ENCODE measurements around the gene CASKIN2. TPM values are rescaled to one million over a fixed set of nuclear protein-coding genes. Genes with fewer than 3 reads are reported as not detected.

CASKIN2 gene
- total and polyA plus RNA-seq, 4 donors: 4.0 to 63.4 (median 35.2) TPM

DNA sequence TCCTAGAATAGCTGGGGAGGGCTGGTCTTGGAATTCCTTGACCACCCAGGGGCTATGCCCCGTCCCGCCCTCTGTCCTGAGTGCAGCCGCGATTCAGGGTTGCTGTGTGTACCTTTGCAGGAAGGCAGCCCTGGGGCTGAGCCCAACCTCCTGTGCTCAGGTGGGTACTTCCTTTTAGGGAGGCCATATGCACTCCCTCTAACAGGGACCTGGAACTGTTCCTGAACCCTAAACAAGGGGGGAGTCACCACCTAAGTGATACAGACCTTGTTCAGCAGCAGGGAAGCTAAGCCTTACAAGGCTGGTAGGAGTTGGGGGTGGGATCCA lies 34.8 kb upstream of the CASKIN2 start:
- Histone ChIP-seq H3K4me1 (ENCODE audit: control insufficient read depth in 1 of 2, insufficient read depth in 2 of 2, low read length in 2 of 2) (no peaks in the 10 kb centered on the region), H3K9me3 (ENCODE audit: control insufficient read depth, low read length) (no peaks in the 10 kb centered on the region), H3K36me3 (ENCODE audit: control insufficient read depth in 1 of 2, insufficient read depth in 2 of 2, low read length in 1 of 2) (no peaks in the 10 kb centered on the region), H3K27me3 (ENCODE audit: control insufficient read depth in 1 of 2, insufficient read depth in 2 of 2, low read length in 1 of 2) (no peaks in the 10 kb centered on the region), H3K27ac (ENCODE audit: low read depth in 1 of 2, low read length in 2 of 2) (no peak overlapping the region), H3K4me3 (ENCODE audit: low read length in 2 of 2) (no peak overlapping the region)
- WGBS, 2 donors: 82 to 86% methylated on average over 4 of the region's 4 CpGs
- ATAC-seq (ENCODE audit: low FRiP score): no peak
- DNase-seq: no peak
- intact Hi-C loops (cut with DNase I): no loop called here

DNA sequence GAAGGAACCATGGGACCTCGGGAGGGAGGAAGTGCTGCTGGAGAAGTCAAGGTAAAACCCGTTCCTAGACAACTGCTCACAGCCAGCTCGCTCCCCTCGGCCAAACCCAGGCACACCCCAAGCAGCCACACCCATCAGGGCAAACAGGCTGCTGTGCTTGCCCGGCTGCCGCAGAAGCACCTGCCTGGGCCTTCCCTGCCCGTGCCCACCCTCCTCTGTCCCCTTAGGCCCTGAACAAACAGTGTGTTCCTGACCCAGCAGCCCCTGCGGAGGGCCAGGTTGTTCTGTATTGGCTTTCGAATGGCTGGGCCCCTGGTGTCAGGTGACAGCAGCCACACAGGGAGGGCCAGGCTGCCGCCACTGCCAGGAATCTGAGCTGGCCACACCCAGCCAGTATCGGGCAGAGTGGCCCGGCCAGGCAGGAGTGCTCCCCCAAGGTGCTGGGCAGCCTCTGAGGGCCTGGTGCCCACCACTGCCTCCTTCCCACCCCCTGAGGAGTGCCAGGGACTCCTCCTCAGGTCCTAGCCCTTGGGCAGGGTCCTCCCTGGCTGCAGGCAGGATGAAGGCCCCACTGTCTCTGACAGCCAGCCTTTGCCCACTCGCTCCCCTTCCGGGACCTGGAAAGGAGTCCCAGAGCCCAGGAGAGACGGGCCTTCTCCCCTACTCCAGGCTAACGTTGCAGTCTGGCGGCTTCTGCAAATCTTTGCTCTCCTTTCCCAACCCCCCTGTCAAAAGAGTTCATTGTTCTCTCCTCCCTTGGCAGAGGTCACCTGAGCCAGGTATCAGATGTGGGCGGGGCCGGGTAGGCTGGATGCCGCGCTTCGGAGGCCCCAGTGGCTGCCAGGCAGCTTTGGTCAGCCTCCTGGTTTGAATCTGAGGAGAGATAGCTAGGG lies 34.2 kb upstream of the CASKIN2 start:
- H3K9me3 ChIP-seq (ENCODE audit: control insufficient read depth, low read length): no peaks in the 10 kb centered on the region
- H3K27ac ChIP-seq (ENCODE audit: low read depth in 1 of 2, low read length in 2 of 2): no peak overlapping the region
- H3K4me3 ChIP-seq (ENCODE audit: low read length in 2 of 2): no peak overlapping the region
- no peaks in the 10 kb centered on the region for H3K27me3 ChIP-seq (ENCODE audit: control insufficient read depth in 1 of 2, insufficient read depth in 2 of 2, low read length in 1 of 2)
- no peaks in the 10 kb centered on the region for H3K36me3 ChIP-seq (ENCODE audit: control insufficient read depth in 1 of 2, insufficient read depth in 2 of 2, low read length in 1 of 2)
- H3K4me1 ChIP-seq (ENCODE audit: control insufficient read depth in 1 of 2, insufficient read depth in 2 of 2, low read length in 2 of 2): no peaks in the 10 kb centered on the region
- ATAC-seq (ENCODE audit: low FRiP score): no peak
- no peak for DNase-seq
- intact Hi-C loops (cut with DNase I): no loop called here
- WGBS, 2 donors: 78 to 86% methylated on average over 20 to 22 of the region's 22 CpGs

- intact Hi-C loops (cut with DNase I): no loop called here
- WGBS, 2 donors: 90 to 91% methylated on average over 5 of the region's 5 CpGs
These were observed 33.5 kb upstream of the CASKIN2 start for GRCh38 chr17:75548813-75549212.

DNA sequence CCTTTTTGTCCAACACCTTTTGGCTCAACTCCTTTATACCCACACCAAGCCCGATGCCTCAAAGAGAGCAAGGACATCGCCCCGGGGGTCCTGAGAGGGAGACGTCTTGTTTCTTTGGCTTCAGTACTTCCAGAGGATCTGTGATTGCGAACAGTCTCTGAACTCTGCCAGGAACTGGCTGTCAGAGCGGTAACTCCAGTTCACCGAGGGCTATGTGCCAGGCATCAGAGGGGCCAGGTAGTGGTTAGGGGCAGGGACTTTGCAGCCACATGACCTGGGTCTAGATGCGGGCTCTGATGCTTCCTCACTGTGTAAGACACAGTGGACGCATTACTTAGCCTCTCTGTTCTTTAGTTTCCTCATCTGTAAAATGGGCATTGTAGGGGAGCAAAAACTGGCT lies 31.8 kb upstream of the CASKIN2 start:
- DNase-seq: no peak
- Histone ChIP-seq H3K9me3 (ENCODE audit: control insufficient read depth, low read length) (no peaks in the 10 kb centered on the region), H3K36me3 (ENCODE audit: control insufficient read depth in 1 of 2, insufficient read depth in 2 of 2, low read length in 1 of 2) (no peaks in the 10 kb centered on the region), H3K27ac (ENCODE audit: low read depth in 1 of 2, low read length in 2 of 2) (no peak overlapping the region), H3K4me1 (ENCODE audit: control insufficient read depth in 1 of 2, insufficient read depth in 2 of 2, low read length in 2 of 2) (no peaks in the 10 kb centered on the region), H3K4me3 (ENCODE audit: low read length in 2 of 2) (no peak overlapping the region), H3K27me3 (ENCODE audit: control insufficient read depth in 1 of 2, insufficient read depth in 2 of 2, low read length in 1 of 2) (no peaks in the 10 kb centered on the region)
- no peak for ATAC-seq (ENCODE audit: low FRiP score)
- WGBS, 2 donors: 94 to 96% methylated on average over 9 of the region's 9 CpGs
- intact Hi-C loops (cut with DNase I): no loop called here

More at GRCh38 chr17:75548813-75549212, 33.5 kb upstream of the CASKIN2 start:
- DNase-seq (no peak), ATAC-seq (ENCODE audit: low FRiP score) (no peak)
- Histone ChIP-seq H3K4me1 (ENCODE audit: control insufficient read depth in 1 of 2, insufficient read depth in 2 of 2, low read length in 2 of 2) (no peaks in the 10 kb centered on the region), H3K27ac (ENCODE audit: low read depth in 1 of 2, low read length in 2 of 2) (no peak overlapping the region), H3K36me3 (ENCODE audit: control insufficient read depth in 1 of 2, insufficient read depth in 2 of 2, low read length in 1 of 2) (no peaks in the 10 kb centered on the region), H3K4me3 (ENCODE audit: low read length in 2 of 2) (no peak overlapping the region), H3K9me3 (ENCODE audit: control insufficient read depth, low read length) (no peaks in the 10 kb centered on the region), H3K27me3 (ENCODE audit: control insufficient read depth in 1 of 2, insufficient read depth in 2 of 2, low read length in 1 of 2) (no peaks in the 10 kb centered on the region)

DNA sequence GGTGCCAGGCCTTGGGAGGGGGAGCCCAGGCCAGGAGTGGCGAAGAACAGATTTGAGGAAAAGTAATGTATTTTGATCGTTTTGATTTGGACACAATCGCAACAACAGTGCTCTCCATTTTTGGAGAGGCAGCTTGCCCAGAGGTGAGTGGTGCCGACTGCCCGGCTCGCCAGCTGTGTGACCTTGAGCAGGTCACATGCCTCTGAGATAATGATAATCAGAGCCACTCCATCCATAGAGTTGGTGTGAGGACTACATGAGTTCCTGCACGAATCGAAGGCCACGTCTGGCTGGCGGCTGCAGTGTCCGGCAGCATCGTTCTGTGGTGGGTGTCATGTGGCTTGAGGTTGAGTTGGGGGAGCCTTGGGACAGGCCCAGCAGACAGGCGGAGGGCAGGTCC lies 30.8 kb upstream of the CASKIN2 start:
- WGBS, 2 donors: 96 to 97% methylated on average over 13 of the region's 13 CpGs
- no peak for DNase-seq
- no peaks in the 10 kb centered on the region for H3K4me1 ChIP-seq (ENCODE audit: control insufficient read depth in 1 of 2, insufficient read depth in 2 of 2, low read length in 2 of 2)

GRCh38 chr17:75544250-75544649 lies 28.9 kb upstream of the CASKIN2 start:
- intact Hi-C loops (cut with DNase I): no loop called here
- no peaks in the 10 kb centered on the region for H3K9me3 ChIP-seq (ENCODE audit: control insufficient read depth, low read length)
- H3K27ac ChIP-seq (ENCODE audit: low read depth in 1 of 2, low read length in 2 of 2): no peak overlapping the region
- WGBS, 2 donors: 83 to 87% methylated on average over 8 of the region's 8 CpGs
- H3K27me3 ChIP-seq (ENCODE audit: control insufficient read depth in 1 of 2, insufficient read depth in 2 of 2, low read length in 1 of 2): no peaks in the 10 kb centered on the region
- no peaks in the 10 kb centered on the region for H3K4me1 ChIP-seq (ENCODE audit: control insufficient read depth in 1 of 2, insufficient read depth in 2 of 2, low read length in 2 of 2)
- H3K36me3 ChIP-seq (ENCODE audit: control insufficient read depth in 1 of 2, insufficient read depth in 2 of 2, low read length in 1 of 2): no peaks in the 10 kb centered on the region
- DNase-seq (no peak), ATAC-seq (ENCODE audit: low FRiP score) (no peak)
- H3K4me3 ChIP-seq (ENCODE audit: low read length in 2 of 2): no peak overlapping the region

More for the DNA sequence above, 30.8 kb upstream of the CASKIN2 start:
- no peak overlapping the region for H3K4me3 ChIP-seq (ENCODE audit: low read length in 2 of 2)
- H3K9me3 ChIP-seq (ENCODE audit: control insufficient read depth, low read length): no peaks in the 10 kb centered on the region
- no peak overlapping the region for H3K27ac ChIP-seq (ENCODE audit: low read depth in 1 of 2, low read length in 2 of 2)
- no peaks in the 10 kb centered on the region for H3K36me3 ChIP-seq (ENCODE audit: control insufficient read depth in 1 of 2, insufficient read depth in 2 of 2, low read length in 1 of 2)
- H3K27me3 ChIP-seq (ENCODE audit: control insufficient read depth in 1 of 2, insufficient read depth in 2 of 2, low read length in 1 of 2): no peaks in the 10 kb centered on the region
- ATAC-seq (ENCODE audit: low FRiP score): no peak
- intact Hi-C loops (cut with DNase I): no loop called here

DNA sequence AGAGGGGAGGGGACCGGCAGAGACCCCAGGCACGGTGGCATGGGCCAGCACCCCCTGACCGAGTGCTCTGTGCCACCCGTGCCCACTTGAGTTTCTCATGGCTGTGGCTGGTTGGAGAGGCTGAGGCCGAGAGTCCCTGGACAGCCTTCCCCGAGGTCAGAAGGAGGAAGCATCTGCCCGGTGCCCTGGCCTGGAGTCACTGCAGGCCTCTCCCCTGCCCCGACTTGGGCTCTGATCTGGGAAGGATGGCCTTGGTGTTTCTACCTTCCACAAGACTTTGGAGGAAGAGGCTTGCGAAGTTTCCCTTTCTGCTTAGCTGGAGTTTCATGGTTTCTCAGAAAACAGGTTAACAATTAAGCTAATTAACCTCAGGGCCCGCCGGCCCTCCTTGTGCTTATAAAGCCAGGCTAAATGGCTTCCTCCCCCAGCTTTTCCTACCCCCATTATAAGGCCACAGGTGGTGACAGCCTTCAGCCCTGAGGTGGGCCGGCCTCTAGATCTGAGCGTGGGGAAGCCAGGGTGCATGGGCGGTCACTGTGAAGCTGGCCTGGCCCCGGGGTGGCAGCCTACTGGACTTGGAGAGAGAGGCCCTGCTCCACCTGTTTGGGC lies 27.5 kb upstream of the CASKIN2 start:
- no peaks in the 10 kb centered on the region for H3K9me3 ChIP-seq (ENCODE audit: control insufficient read depth, low read length)
- DNase-seq: no peak
- H3K36me3 ChIP-seq (ENCODE audit: control insufficient read depth in 1 of 2, insufficient read depth in 2 of 2, low read length in 1 of 2): no peaks in the 10 kb centered on the region
- H3K4me3 ChIP-seq (ENCODE audit: low read length in 2 of 2): no peak overlapping the region
- WGBS, 2 donors: 92% methylated on average over 15 of the region's 15 CpGs
- no peaks in the 10 kb centered on the region for H3K4me1 ChIP-seq (ENCODE audit: control insufficient read depth in 1 of 2, insufficient read depth in 2 of 2, low read length in 2 of 2)
- no peak overlapping the region for H3K27ac ChIP-seq (ENCODE audit: low read depth in 1 of 2, low read length in 2 of 2)
- intact Hi-C loops (cut with DNase I): no loop called here
- no peak for ATAC-seq (ENCODE audit: low FRiP score)
- H3K27me3 ChIP-seq (ENCODE audit: control insufficient read depth in 1 of 2, insufficient read depth in 2 of 2, low read length in 1 of 2): no peaks in the 10 kb centered on the region

- ATAC-seq (ENCODE audit: low FRiP score) (no peak), DNase-seq (no peak)
- WGBS, 2 donors: 94 to 98% methylated on average over 8 of the region's 8 CpGs
- Histone ChIP-seq H3K27ac (ENCODE audit: low read depth in 1 of 2, low read length in 2 of 2) (no peak overlapping the region), H3K27me3 (ENCODE audit: control insufficient read depth in 1 of 2, insufficient read depth in 2 of 2, low read length in 1 of 2) (no peaks in the 10 kb centered on the region), H3K9me3 (ENCODE audit: control insufficient read depth, low read length) (no peaks in the 10 kb centered on the region), H3K4me1 (ENCODE audit: control insufficient read depth in 1 of 2, insufficient read depth in 2 of 2, low read length in 2 of 2) (no peaks in the 10 kb centered on the region), H3K36me3 (ENCODE audit: control insufficient read depth in 1 of 2, insufficient read depth in 2 of 2, low read length in 1 of 2) (no peaks in the 10 kb centered on the region), H3K4me3 (ENCODE audit: low read length in 2 of 2) (no peak overlapping the region)
- intact Hi-C loops (cut with DNase I): no loop called here
These were observed 26.9 kb upstream of the CASKIN2 start for GRCh38 chr17:75542229-75542628.

GRCh38 chr17:75540923-75541503 lies 25.7 kb upstream of the CASKIN2 start:
- intact Hi-C loops (cut with DNase I): no loop called here
- no peaks in the 10 kb centered on the region for H3K27me3 ChIP-seq (ENCODE audit: control insufficient read depth in 1 of 2, insufficient read depth in 2 of 2, low read length in 1 of 2)
- DNase-seq: no peak
- 63 to 64% methylated on average over 4 of the region's 4 CpGs for WGBS, 2 donors
- no peaks in the 10 kb centered on the region for H3K36me3 ChIP-seq (ENCODE audit: control insufficient read depth in 1 of 2, insufficient read depth in 2 of 2, low read length in 1 of 2)
- ATAC-seq (ENCODE audit: low FRiP score): no peak
- no peak overlapping the region for H3K4me3 ChIP-seq (ENCODE audit: low read length in 2 of 2)
- H3K9me3 ChIP-seq (ENCODE audit: control insufficient read depth, low read length): no peaks in the 10 kb centered on the region
- H3K27ac ChIP-seq (ENCODE audit: low read depth in 1 of 2, low read length in 2 of 2): no peak overlapping the region
- H3K4me1 ChIP-seq (ENCODE audit: control insufficient read depth in 1 of 2, insufficient read depth in 2 of 2, low read length in 2 of 2): no peaks in the 10 kb centered on the region

Data from aorta (tissue), 5 donors.